ENCODE data around the gene GYPC. TPM values are rescaled to one million over a fixed set of nuclear protein-coding genes. Genes with fewer than 3 reads are reported as not detected.

Gene GYPC
- total and polyA plus RNA-seq, 2 of the 4 experiments (the other 2 are of a cell fraction): 53.4 to 96.3 TPM

- H4K8ac ChIP-seq (ENCODE audit: low read depth in 2 of 2, low read length in 2 of 2): no peak overlapping the region
- H2AK9ac ChIP-seq (replicated peaks; ENCODE audit: low read depth, low read length, poor library complexity): no peak overlapping the region
- no peaks in the 10 kb centered on the region for H3K4me1 ChIP-seq (ENCODE audit: control insufficient read depth, insufficient read depth, low read length)
- H3K14ac ChIP-seq (replicated peaks; ENCODE audit: low read depth, low read length): no peak overlapping the region
- H3K4me3 ChIP-seq (ENCODE audit: insufficient read depth, low read depth, low read length): no peak overlapping the region
- no CpG with 5 or more reads among the region's 2 CpGs for WGBS, 2 experiments (ENCODE audit: extremely low coverage in 2 of 2, insufficient read length in 1 of 2)
- H2AFZ ChIP-seq (replicated peaks; ENCODE audit: low read length, poor library complexity): no peak overlapping the region
- no peak overlapping the region for H2BK15ac ChIP-seq (ENCODE audit: low read depth, low read length)
- H4K5ac ChIP-seq (ENCODE audit: low read depth, low read length): no peak overlapping the region
- TF ChIP-seq CEBPB (IDR thresholded peaks at IDR 0.05; ENCODE audit: low read depth, low read length) (no peak), FOS (IDR thresholded peaks at IDR 0.05; ENCODE audit: low read depth, low read length) (no peak), CHD1 (IDR thresholded peaks at IDR 0.05; ENCODE audit: low read depth, low read length) (no peak)
- H3K4me2 ChIP-seq (ENCODE audit: low read depth, low read length): no peak overlapping the region
- ATAC-seq (ENCODE audit: low read depth) (no peak), DNase-seq (no peak)
- ChIA-PET CTCF (no interaction called here), POLR2A (ENCODE audit: unreplicated experiment) (no interaction called here)
- no peak overlapping the region for H2BK5ac ChIP-seq (ENCODE audit: low read depth, low read length, poor library complexity, severe bottlenecking)
- H3K27ac ChIP-seq (ENCODE audit: insufficient read depth, low read length): no peak overlapping the region
- no peaks in the 10 kb centered on the region for H3K79me1 ChIP-seq (ENCODE audit: low read depth in 1 of 2, low read length in 2 of 2)
- no peak overlapping the region for H3K56ac ChIP-seq (ENCODE audit: extremely low read depth, insufficient read depth, low read length)
- no peak overlapping the region for H3K4ac ChIP-seq (ENCODE audit: low read depth, low read length)
- peaks cover 17% of the 10 kb centered on the region for H3K27me3 ChIP-seq (ENCODE audit: control insufficient read depth, insufficient read depth, low read length)
- no peak overlapping the region for H2AK5ac ChIP-seq (ENCODE audit: low read depth, low read length)
- H3K23ac ChIP-seq (ENCODE audit: low read depth, low read length): no peak overlapping the region
- H2BK120ac ChIP-seq (ENCODE audit: low read depth, low read length): no peak overlapping the region
- BruUV-seq (replicated peaks): no TSS peak
- intact Hi-C loops (cut with micrococcal nuclease): no loop called here
- no peak overlapping the region for H4K91ac ChIP-seq (ENCODE audit: insufficient read depth, low read depth, low read length)
- H3K18ac ChIP-seq (ENCODE audit: low read depth, low read length): no peak overlapping the region
- no peaks in the 10 kb centered on the region for H3K9me3 ChIP-seq (ENCODE audit: control insufficient read depth, insufficient read depth, low read length)
- dilution Hi-C loops (cut with HindIII; ENCODE audit: low sequenced_read_pairs, unreplicated experiment): no loop called here
- H3K9me1 ChIP-seq (ENCODE audit: insufficient read depth, low read length): no peaks in the 10 kb centered on the region
- H2BK20ac ChIP-seq (ENCODE audit: low read depth, low read length): no peak overlapping the region
- no peak overlapping the region for H3K9ac ChIP-seq (ENCODE audit: low read depth, low read length)
- H3K36me3 ChIP-seq (ENCODE audit: control insufficient read depth, insufficient read depth, low read length): no peaks in the 10 kb centered on the region
- no peaks in the 10 kb centered on the region for H4K20me1 ChIP-seq (ENCODE audit: insufficient read depth, low read length)
- in situ Hi-C loops (cut with MboI; ENCODE audit: low sequenced_read_pairs): no loop called here
These were observed 11.2 kb upstream of the GYPC start for GRCh38 chr2:126644630-126645191.
